Fibroblast of the aortic adventitia (primary cell): ENCODE measurements around the gene SPTLC3. TPM values are rescaled to one million over a fixed set of nuclear protein-coding genes. Genes with fewer than 3 reads are reported as not detected.
A peak's percentile ranks its signal among the peaks of the same experiment; 100 is the strongest.

Source experiments
- DNase-seq: peaks from one replicate; pipeline ENCODE4 v3.0.0-alpha.2; 2010; ENCODE audit warnings: low read depth
- H3K4me3 ChIP-seq: 2 replicates; pipeline ENCODE4 v1.5.1; 2011; ENCODE audit warnings: low read depth, mild to moderate bottlenecking, control low read depth, low read length, moderate library complexity
- CTCF ChIP-seq: IDR thresholded peaks from 2 replicates; pipeline ENCODE4 v1.5.1; 2011; ENCODE audit warnings: mild to moderate bottlenecking, low read length, control low read depth, inconsistent platforms; ENCODE audit not compliant: insufficient read depth
- total RNA-seq: library from RNA; depleted of rRNA; stranded (reverse); fragments of >200 nt; gene quantifications from 2 replicates; pipeline ENCODE4 v1.2.3, GENCODE V29; 2012; ENCODE audit warnings: low replicate concordance

The SPTLC3 gene
- total RNA-seq, 1 donor = 30.6 TPM

- H3K4me3 ChIP-seq = no peak overlapping the region
- peak; percentile 11 for DNase-seq
- no peak for TF ChIP-seq CTCF
These were observed 130.8 kb downstream of the SPTLC3 start for GRCh38 chr20:13139459-13140150.

- DNase-seq = no peak
- TF ChIP-seq CTCF = no peak
- no peak overlapping the region for H3K4me3 ChIP-seq
These were observed 131.4 kb downstream of the SPTLC3 start for GRCh38 chr20:13140201-13140600.

- no peak for DNase-seq
- TF ChIP-seq CTCF = no peak
- H3K4me3 ChIP-seq = no peak overlapping the region
These were observed 132.0 kb downstream of the SPTLC3 start for GRCh38 chr20:13140775-13141174.

- peak; percentile 39 for DNase-seq
- TF ChIP-seq CTCF = no peak
- no peak overlapping the region for H3K4me3 ChIP-seq
These were observed 132.8 kb downstream of the SPTLC3 start for GRCh38 chr20:13141546-13141945.

GRCh38 chr20:13142143-13142542, 133.4 kb downstream of the SPTLC3 start:
- TF ChIP-seq CTCF = no peak
- no peak for DNase-seq
- H3K4me3 ChIP-seq = no peak overlapping the region

- H3K4me3 ChIP-seq = no peak overlapping the region
- TF ChIP-seq CTCF = no peak
- peak; percentile 22 for DNase-seq
These were observed 138.5 kb downstream of the SPTLC3 start for GRCh38 chr20:13147071-13147963.
